ENCODE measurements around the gene NAAA.

- TF ChIP-seq CTCF (conservative IDR thresholded peaks at IDR 0.05; ENCODE audit: low read depth, low read length) (no peak), POLR2A (IDR thresholded peaks at IDR 0.05; ENCODE audit: low read depth, low read length) (no peak)
Observed at GRCh38 chr4:75950213-75950815, 9.5 kb upstream of the NAAA start.

Data from IMR-90 (cell line).